Uterus (tissue), 4 donors: ENCODE results near the gene CREB1. TPM values are rescaled to one million over a fixed set of nuclear protein-coding genes. Genes with fewer than 3 reads are reported as not detected.

Experiments used
- DNase-seq, 2 donors: peaks; one replicate each; pipeline ENCODE4 v3.0.0-alpha.2; 2019 to 2020
- H3K27ac ChIP-seq, 2 donors: fragments of 200-600 bp; sonication (generic); 1 replicate in 1 of 2; 2 replicates in 1 of 2; pipeline ENCODE4 v1.5.1; 2016 to 2018
- H3K27me3 ChIP-seq, 2 donors: fragments of 200-600 bp; sonication (generic); one replicate each; pipeline ENCODE4 v1.5.1; 2018 to 2019; ENCODE audit warnings: control low read depth in 1 of 2
- H3K36me3 ChIP-seq, 2 donors: fragments of 200-600 bp; sonication (generic); one replicate each; pipeline ENCODE4 v1.5.1; 2019; ENCODE audit warnings: control low read depth in 1 of 2
- H3K4me1 ChIP-seq, 2 donors: fragments of 200-600 bp; sonication (generic); one replicate each; pipeline ENCODE4 v1.5.1; 2018 to 2019; ENCODE audit warnings: control low read depth in 1 of 2
- H3K4me3 ChIP-seq, 2 donors: fragments of 200-600 bp; sonication (generic); 1 replicate in 1 of 2; 2 replicates in 1 of 2; pipeline ENCODE4 v1.5.1; 2018 to 2019; ENCODE audit warnings: mild to moderate bottlenecking in 1 of 2
- H3K9me3 ChIP-seq, 2 donors: fragments of 200-600 bp; sonication (generic); one replicate each; pipeline ENCODE4 v1.5.1; 2019; ENCODE audit warnings: control low read depth in 1 of 2
- POLR2A ChIP-seq, 2 donors: fragments of 450-650 bp; IDR thresholded peaks; one replicate each; pipeline ENCODE4 v1.6.1; 2016; ENCODE audit warnings: antibody characterized with exemption in 2 of 2, mild to moderate bottlenecking in 1 of 2, moderate library complexity in 1 of 2
- intact Hi-C: fragments of 100-400 bp; cut with DNase I; formaldehyde crosslinking; loops from one replicate; pipeline ENCODE4 v1.15.1; 2023; ENCODE audit warnings: low total_unique reads
- total RNA-seq, 4 donors: library from RNA; depleted of rRNA in 3 of 4; stranded (reverse); fragments of >200 nt in 3 of 4; gene quantifications; one replicate each; pipeline versions ENCODE4 v1.1.0 to v1.2.4, GENCODE V29; 2014 to 2023
- TF ChIP-seq, protein P1 (sequence below), 4 experiments: fragments of 200-600 bp in 2 of 4; fragments of 450-650 bp in 2 of 4; sonication (generic) in 2 of 4; IDR thresholded peaks; one replicate each; pipeline ENCODE4 v1.5.1; 2016 to 2019; ENCODE audit warnings: antibody characterized with exemption in 4 of 4, mild to moderate bottlenecking in 2 of 4, moderate library complexity in 1 of 4
- donor health status: DM: yes; HTN: yes; CAD: no.

Gene CREB1
- total RNA-seq, 4 donors from 2014 or later = 36.5 to 96.5 (median 71.7) TPM

DNA sequence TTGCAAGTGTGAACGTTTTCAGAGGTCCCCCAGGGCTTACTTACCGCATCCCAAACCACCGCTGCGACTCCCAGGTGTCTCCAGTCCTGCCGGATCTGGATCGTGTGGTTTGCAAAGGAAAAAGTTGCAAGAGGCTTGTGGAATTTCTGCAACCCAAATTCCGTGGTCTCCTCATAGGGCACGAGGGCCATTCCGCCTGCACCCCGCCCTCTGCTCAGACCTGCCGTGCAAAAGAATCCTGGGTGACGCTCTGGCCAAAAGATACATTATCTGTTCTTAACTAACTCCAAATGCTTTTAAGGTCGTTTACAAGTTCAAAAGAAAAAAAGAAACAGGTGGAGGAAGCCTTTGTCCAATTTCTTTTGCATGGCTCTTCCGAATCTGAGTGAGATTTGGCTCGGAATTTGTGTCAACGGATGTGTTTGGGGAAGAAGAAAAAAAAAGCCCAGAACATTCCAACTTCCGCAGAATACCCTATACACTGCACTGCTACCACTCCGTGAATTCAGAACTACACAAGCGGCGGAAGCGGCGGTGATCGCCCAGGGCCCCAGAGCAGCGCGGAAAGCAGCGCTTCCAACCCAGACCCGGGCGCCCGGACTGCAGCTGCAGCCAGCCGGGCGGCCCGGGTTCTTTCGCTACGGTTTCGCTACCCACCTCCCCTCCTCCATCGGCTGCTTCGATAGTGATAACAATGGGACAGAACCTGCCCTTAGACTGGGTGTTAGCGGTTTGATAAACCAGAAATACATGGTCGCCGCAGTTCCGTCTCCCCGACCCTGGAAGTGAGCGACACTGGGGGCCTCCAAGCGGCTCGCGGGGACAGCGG lies 94.6 kb downstream of the CREB1 start:
- peak overlapping the region; percentile 62 to 81 for H3K4me3 ChIP-seq
- H3K9me3 ChIP-seq = no peaks in the 10 kb centered on the region
- intact Hi-C loops = loop anchor here (5.0 to 10.0 kb wide), 3 partner anchors 90 to 640 kb away; partner anchors contain the start of genes FZD5 and PIKFYVE
- peaks cover 0 to 5% of the 10 kb centered on the region in 2 donors for H3K4me1 ChIP-seq
- H3K27ac ChIP-seq = peak overlapping the region; percentile 87 to 95
- H3K27me3 ChIP-seq = no peaks in the 10 kb centered on the region
- DNase-seq = peak; percentile 51 to 54
- H3K36me3 ChIP-seq = no peaks in the 10 kb centered on the region
- TF ChIP-seq, protein P1, sequence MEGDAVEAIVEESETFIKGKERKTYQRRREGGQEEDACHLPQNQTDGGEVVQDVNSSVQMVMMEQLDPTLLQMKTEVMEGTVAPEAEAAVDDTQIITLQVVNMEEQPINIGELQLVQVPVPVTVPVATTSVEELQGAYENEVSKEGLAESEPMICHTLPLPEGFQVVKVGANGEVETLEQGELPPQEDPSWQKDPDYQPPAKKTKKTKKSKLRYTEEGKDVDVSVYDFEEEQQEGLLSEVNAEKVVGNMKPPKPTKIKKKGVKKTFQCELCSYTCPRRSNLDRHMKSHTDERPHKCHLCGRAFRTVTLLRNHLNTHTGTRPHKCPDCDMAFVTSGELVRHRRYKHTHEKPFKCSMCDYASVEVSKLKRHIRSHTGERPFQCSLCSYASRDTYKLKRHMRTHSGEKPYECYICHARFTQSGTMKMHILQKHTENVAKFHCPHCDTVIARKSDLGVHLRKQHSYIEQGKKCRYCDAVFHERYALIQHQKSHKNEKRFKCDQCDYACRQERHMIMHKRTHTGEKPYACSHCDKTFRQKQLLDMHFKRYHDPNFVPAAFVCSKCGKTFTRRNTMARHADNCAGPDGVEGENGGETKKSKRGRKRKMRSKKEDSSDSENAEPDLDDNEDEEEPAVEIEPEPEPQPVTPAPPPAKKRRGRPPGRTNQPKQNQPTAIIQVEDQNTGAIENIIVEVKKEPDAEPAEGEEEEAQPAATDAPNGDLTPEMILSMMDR (IDR thresholded peaks at IDR 0.05) = no peak
- TF ChIP-seq POLR2A (IDR thresholded peaks at IDR 0.05) = peak in 1 of 2 donors; percentile 48

DNA sequence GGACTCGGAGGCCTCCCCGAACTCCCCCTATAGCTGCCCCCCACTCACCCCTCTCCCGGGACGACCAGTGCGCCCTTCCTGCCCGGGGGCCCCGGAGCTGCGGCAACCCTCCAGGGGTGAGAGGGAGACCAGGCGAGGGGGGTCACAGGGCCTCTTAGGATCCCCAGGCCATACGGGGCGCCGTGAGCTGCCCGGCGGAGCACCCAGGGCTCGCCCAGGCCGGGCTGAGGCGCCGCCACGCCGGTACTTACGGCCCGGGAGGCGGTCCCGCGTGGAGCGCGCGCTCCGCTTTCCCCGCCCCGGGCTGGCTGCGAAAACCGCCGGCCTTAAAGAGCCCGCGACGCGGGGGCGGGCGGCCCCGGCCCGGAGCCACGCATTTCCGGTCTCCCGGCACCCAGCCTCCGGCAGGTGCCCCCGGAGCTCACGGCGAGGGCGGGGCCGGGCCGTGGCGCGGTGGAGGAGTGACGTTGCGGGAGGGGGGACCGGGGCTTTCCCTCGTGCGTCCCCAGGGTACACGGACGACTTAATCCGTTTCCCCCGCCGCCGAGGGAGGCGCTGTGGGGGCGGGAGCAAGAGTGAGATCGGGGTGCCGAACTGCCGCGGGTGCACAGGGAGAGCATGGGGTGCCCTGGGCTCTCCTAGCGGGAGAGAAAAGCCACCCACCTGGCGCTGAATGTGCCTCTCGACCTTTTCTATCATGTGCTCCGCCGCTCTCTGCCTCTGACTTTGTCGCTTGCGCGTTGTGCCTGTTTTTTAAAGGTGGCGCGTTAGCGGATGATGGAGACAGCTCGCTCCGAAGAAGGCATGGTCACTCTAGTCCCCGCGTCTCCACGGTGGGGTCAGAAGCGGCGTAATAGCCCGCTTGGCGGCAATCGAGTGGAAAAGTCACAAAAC lies 95.5 kb downstream of the CREB1 start, which contains the start of gene METTL21A:
Gene METTL21A, minus strand, starts transcription at position 381 of the 894 bp plus-strand sequence. CDS start 1,019 bp downstream, outside the sequence.
- Histone ChIP-seq H3K4me1 (peaks cover 0 to 5% of the 10 kb centered on the region in 2 donors), H3K9me3 (no peaks in the 10 kb centered on the region), H3K27ac (peak within 1 kb of the TSS; percentile 87 to 95), H3K36me3 (no peaks in the 10 kb centered on the region), H3K4me3 (peak within 1 kb of the TSS; percentile 62 to 81), H3K27me3 (no peaks in the 10 kb centered on the region)
- intact Hi-C loops = loop anchor here (5.0 to 10.0 kb wide), 3 partner anchors 90 to 640 kb away; partner anchors contain the start of genes FZD5 and PIKFYVE
- DNase-seq = peak; percentile 83 to 86
- TF ChIP-seq POLR2A (IDR thresholded peaks at IDR 0.05) = peak; percentile 61 to 80
- TF ChIP-seq, protein P1 (IDR thresholded peaks at IDR 0.05) = peak in 3 of 4 experiments; percentile 38 to 55 (median 51)

DNA sequence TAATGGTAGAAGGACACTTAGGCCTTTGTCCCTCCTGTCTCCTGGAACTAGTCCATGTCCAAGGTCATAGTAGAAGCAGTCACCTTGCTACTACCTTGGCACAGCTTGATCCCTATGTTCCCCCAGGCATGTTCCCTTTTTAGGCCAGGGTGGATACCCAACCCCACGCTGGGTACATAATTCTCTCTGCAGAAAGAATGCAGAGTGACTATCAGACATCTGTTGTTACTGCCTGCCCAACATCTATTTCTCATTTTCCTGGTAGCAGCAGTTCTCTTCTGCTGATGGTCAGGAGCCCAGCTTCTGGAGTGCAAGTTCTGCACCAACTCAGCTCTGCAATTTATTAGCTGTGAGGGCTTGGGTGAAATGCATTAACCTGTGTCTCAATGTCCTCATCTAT lies 99.8 kb downstream of the CREB1 start:
- Histone ChIP-seq H3K9me3 (no peaks in the 10 kb centered on the region), H3K27me3 (no peaks in the 10 kb centered on the region), H3K4me3 (no peak overlapping the region), H3K36me3 (no peaks in the 10 kb centered on the region), H3K4me1 (no peaks in the 10 kb centered on the region), H3K27ac (no peak overlapping the region)
- intact Hi-C loops = loop anchor here (5.0 to 10.0 kb wide), 3 partner anchors 95 to 635 kb away; partner anchors contain the start of genes FZD5 and PIKFYVE
- no peak for DNase-seq
- no peak for TF ChIP-seq POLR2A (IDR thresholded peaks at IDR 0.05)
- TF ChIP-seq, protein P1 (IDR thresholded peaks at IDR 0.05) = no peak

DNA sequence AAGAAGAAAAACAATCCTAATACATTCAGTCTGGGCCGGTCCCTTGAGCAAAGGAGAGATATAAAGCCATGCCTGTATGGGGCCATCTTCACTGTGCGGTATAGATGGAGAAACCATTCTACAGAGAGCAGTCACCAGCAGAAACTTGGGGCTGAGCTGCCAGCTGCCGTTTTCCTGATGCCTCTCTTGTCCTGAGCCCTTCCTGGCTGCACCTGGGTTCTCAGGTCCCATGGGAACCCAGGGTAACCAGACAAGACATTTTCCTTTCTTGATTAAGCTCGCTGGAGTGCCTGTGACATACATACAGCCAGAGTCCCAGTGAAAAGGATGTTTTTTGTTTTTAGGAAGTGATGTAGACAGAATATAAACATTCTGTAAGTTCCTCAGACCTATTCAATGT lies 100.7 kb downstream of the CREB1 start:
- Histone ChIP-seq H3K27me3 (no peaks in the 10 kb centered on the region), H3K27ac (no peak overlapping the region), H3K4me1 (no peaks in the 10 kb centered on the region), H3K36me3 (no peaks in the 10 kb centered on the region), H3K9me3 (no peaks in the 10 kb centered on the region), H3K4me3 (no peak overlapping the region)
- TF ChIP-seq POLR2A (IDR thresholded peaks at IDR 0.05) = no peak
- TF ChIP-seq, protein P1 (IDR thresholded peaks at IDR 0.05) = no peak
- intact Hi-C loops = no loop called here
- no peak for DNase-seq
